ENCODE data around the gene TBCD.
"Not testable (repeated sequence)": the region's sequence is repeated elsewhere in the genome, so short reads cannot be mapped to it uniquely, and the experiment has no call there.

The TBCD gene

GRCh38 chr17:82974136-82974952 lies 222.5 kb downstream of the TBCD start:
- no peak for DNase-seq (ENCODE audit: low read depth in 2 of 2)

- DNase-seq (ENCODE audit: low read depth in 2 of 2) = no peak
Measured at GRCh38 chr17:82976982-82977488, 225.2 kb downstream of the TBCD start.

- no peak for DNase-seq (ENCODE audit: low read depth in 2 of 2)
Measured at GRCh38 chr17:82977606-82978005, 225.7 kb downstream of the TBCD start.

- no peak for DNase-seq (ENCODE audit: low read depth in 2 of 2)
Measured at GRCh38 chr17:82978765-82979349, 227.0 kb downstream of the TBCD start.

- no peak for DNase-seq (ENCODE audit: low read depth in 2 of 2)
Measured at GRCh38 chr17:82979718-82980117, 227.9 kb downstream of the TBCD start.

- DNase-seq (ENCODE audit: low read depth in 2 of 2) = no peak
Measured at GRCh38 chr17:82980632-82981031, 228.8 kb downstream of the TBCD start.

- no peak for DNase-seq (ENCODE audit: low read depth in 2 of 2)
Measured at GRCh38 chr17:82981141-82981730, 229.4 kb downstream of the TBCD start.

GRCh38 chr17:82983510-82984248 lies 231.8 kb downstream of the TBCD start:
- no peak for DNase-seq (ENCODE audit: low read depth in 2 of 2)

- not testable (repeated sequence) for DNase-seq (ENCODE audit: low read depth in 2 of 2)
Measured at GRCh38 chr17:82984249-82984617, 232.4 kb downstream of the TBCD start.

GRCh38 chr17:82984751-82985427 lies 233.0 kb downstream of the TBCD start:
- no peak for DNase-seq (ENCODE audit: low read depth in 2 of 2)

- no peak for DNase-seq (ENCODE audit: low read depth in 2 of 2)
Measured at GRCh38 chr17:82985428-82985805, 233.6 kb downstream of the TBCD start.

- DNase-seq (ENCODE audit: low read depth in 2 of 2) = no peak
Measured at GRCh38 chr17:82985973-82986372, 234.1 kb downstream of the TBCD start.

- DNase-seq (ENCODE audit: low read depth in 2 of 2) = not testable (repeated sequence)
Measured at GRCh38 chr17:82989051-82989450, 237.2 kb downstream of the TBCD start.

- no peak for DNase-seq (ENCODE audit: low read depth in 2 of 2)
Measured at GRCh38 chr17:82989881-82990280, 238.0 kb downstream of the TBCD start.

GRCh38 chr17:82993005-82993404 lies 241.1 kb downstream of the TBCD start:
- no peak for DNase-seq (ENCODE audit: low read depth in 2 of 2)

Measured in fibroblast of skin of left quadriceps (primary cell).